Effector memory CD8-positive, alpha-beta T cell (primary cell): ENCODE data around the gene ZSWIM6.

Experiments used
- ATAC-seq: fragments of 150-1000 bp; cut with Tn5 transposase; replicated peaks from 2 replicates; pipeline ENCODE4 v1.10.0; 2021; ENCODE audit warnings: mild to moderate bottlenecking, moderate library complexity
- DNase-seq, 3 experiments: peaks; one replicate each; pipeline ENCODE4 v3.0.0; 2021
- H3K27ac Mint-ChIP-seq, 2 donors: one replicate each; pipeline ENCODE4 v1.8.0; 2022; ENCODE audit warnings: mild to moderate bottlenecking in 2 of 2, mixed read lengths in 2 of 2, moderate library complexity in 2 of 2
- H3K27me3 Mint-ChIP-seq, 2 donors: one replicate each; pipeline ENCODE4 v1.8.0; 2022; ENCODE audit warnings: mixed read lengths in 2 of 2
- H3K36me3 Mint-ChIP-seq: one replicate; pipeline ENCODE4 v1.8.0; 2022; ENCODE audit warnings: mild to moderate bottlenecking, moderate library complexity, mixed read lengths; ENCODE audit not compliant: insufficient read depth
- H3K4me1 Mint-ChIP-seq, 2 donors: one replicate each; pipeline ENCODE4 v1.8.0; 2022; ENCODE audit warnings: low read depth in 2 of 2, mixed read lengths in 2 of 2
- H3K4me3 Mint-ChIP-seq, 2 donors: one replicate each; pipeline ENCODE4 v1.8.0; 2022; ENCODE audit warnings: mild to moderate bottlenecking in 2 of 2, mixed read lengths in 2 of 2, moderate library complexity in 2 of 2
- H3K9me3 Mint-ChIP-seq, 2 donors: one replicate each; pipeline ENCODE4 v1.8.0; 2022; ENCODE audit warnings: mixed read lengths in 2 of 2

The ZSWIM6 gene

DNA sequence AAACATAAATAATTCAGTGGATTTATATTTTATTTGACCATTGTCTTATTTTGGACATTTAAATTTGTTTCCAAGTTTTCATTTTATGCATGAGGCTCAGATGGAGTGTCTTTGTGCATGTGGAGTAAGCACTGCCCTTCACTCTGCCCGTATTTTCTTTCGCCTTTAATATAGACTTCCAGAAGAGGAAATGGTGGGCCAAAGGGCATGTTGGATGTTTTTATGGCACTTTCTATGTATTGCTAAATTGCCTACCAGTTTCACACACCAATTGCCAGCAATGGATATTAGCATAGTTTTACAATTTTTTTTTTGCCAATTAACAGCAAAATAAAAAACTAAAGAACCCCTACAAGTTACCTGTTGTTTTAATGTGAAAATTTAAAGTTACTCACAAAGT, 38.4 kb downstream of the ZSWIM6 start:
- no peak for DNase-seq
- no peaks in the 10 kb centered on the region for H3K27me3 Mint-ChIP-seq

GRCh38 chr5:61371474-61371873, 39.4 kb downstream of the ZSWIM6 start:
- Mint-ChIP-seq H3K4me1 (peaks cover 3 to 15% of the 10 kb centered on the region in 2 donors), H3K9me3 (no peaks in the 10 kb centered on the region), H3K36me3 (peaks cover 7% of the 10 kb centered on the region), H3K4me3 (no peak overlapping the region), H3K27me3 (no peaks in the 10 kb centered on the region), H3K27ac (no peak overlapping the region)
- ATAC-seq (no peak), DNase-seq (no peak)

More for the DNA sequence above, 38.4 kb downstream of the ZSWIM6 start:
- Mint-ChIP-seq H3K9me3 (no peaks in the 10 kb centered on the region), H3K36me3 (peaks cover 13% of the 10 kb centered on the region), H3K4me1 (peaks cover 5 to 19% of the 10 kb centered on the region in 2 donors), H3K4me3 (no peak overlapping the region), H3K27ac (no peak overlapping the region)
- ATAC-seq, result no peak

DNA sequence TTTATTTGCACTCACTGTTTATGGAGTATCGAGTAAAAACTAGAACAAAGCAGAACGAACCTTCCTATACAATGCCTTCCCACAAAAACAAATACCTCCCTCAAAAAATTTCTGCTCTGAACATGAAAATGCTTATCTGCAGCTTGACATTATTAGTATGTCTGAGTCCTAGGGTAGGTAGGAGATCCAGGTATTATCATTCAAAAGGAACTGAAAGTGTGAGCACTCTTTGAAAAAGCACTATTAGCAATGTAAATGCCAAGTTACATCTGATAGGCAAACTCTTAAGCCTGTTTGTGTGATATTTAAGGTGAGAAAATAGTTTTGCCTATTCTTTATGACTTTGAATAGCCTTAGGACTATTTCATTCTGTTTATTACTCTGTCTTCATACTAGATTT, 47.6 kb downstream of the ZSWIM6 start:
- peaks cover 8% of the 10 kb centered on the region for H3K36me3 Mint-ChIP-seq

DNA sequence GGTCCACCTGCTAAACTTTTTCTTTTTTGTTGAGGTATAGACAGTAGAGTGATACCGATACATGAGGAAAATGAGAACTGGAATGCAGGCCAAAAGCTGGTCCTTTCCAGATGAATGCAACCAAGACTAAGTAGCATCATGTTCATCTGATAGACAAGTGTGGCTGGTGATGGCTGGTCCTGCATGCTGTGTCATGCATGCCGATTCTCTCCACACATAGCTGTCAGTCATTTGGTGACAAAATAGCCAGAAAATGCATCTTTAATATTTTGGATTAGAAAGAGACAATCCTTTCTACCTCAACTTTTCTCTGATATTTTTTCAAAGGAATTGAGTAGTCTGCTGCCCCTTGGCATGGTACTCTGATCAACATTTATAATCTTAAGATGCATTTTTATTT, 49.9 kb downstream of the ZSWIM6 start:
- peaks cover 7 to 12% of the 10 kb centered on the region in 2 donors for H3K4me1 Mint-ChIP-seq
- ATAC-seq (no peak), DNase-seq (no peak)

More for the DNA sequence above, 47.6 kb downstream of the ZSWIM6 start:
- Mint-ChIP-seq H3K9me3 (no peaks in the 10 kb centered on the region), H3K4me3 (no peak overlapping the region), H3K4me1 (peaks cover 3 to 6% of the 10 kb centered on the region in 2 donors), H3K27me3 (no peaks in the 10 kb centered on the region), H3K27ac (no peak overlapping the region)
- DNase-seq, result no peak
- no peak for ATAC-seq

GRCh38 chr5:61385627-61386026, 53.6 kb downstream of the ZSWIM6 start:
- H3K27ac Mint-ChIP-seq, result no peak overlapping the region
- H3K9me3 Mint-ChIP-seq, result no peaks in the 10 kb centered on the region
- no peak for ATAC-seq
- DNase-seq, result no peak
- no peaks in the 10 kb centered on the region for H3K27me3 Mint-ChIP-seq
- H3K36me3 Mint-ChIP-seq, result peaks cover 4% of the 10 kb centered on the region
- H3K4me1 Mint-ChIP-seq, result peaks cover 11 to 13% of the 10 kb centered on the region in 2 donors
- H3K4me3 Mint-ChIP-seq, result no peak overlapping the region

More for the DNA sequence above, 49.9 kb downstream of the ZSWIM6 start:
- Mint-ChIP-seq H3K4me3 (no peak overlapping the region), H3K9me3 (no peaks in the 10 kb centered on the region), H3K36me3 (peaks cover 6% of the 10 kb centered on the region), H3K27ac (no peak overlapping the region), H3K27me3 (no peaks in the 10 kb centered on the region)

DNA sequence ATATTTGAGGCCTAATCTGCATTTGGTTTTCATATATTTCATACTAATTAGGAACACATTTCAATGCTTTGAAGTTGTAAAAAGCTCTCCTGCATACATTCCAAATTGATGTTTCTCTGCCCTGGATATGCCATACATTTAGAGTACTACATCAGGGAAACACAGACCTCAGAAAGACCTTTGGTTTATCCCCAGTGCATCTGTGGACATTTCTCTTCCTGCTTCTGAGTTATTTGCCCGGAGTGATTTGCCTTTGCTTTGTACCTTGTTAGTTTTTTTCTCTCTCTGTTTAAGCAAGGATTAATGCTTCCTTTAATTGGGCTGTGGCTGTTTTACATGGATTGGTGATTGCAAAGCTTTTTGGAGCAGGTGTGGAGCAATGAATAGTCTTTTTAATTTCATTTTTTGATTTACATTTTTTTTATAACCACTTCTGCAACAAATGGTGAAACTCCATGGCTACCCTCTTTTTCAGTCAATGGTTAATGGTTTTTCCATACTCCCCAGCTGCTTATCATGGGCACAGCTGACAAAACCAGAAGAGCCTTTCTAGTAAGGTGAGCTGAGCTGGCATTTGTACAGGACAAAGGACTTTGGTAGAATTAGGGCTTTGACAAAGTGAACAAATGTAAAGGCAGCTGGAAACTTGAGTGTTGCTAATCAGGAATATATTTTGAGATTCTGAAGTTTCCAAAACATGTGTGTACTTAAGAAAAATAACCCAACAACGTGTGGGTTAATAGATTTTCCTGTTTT, 54.2 kb downstream of the ZSWIM6 start:
- peak overlapping the region in 1 of 2 donors; percentile 46 for H3K27ac Mint-ChIP-seq
- DNase-seq (no peak), ATAC-seq (no peak)
- peaks cover 13% of the 10 kb centered on the region in 2 donors for H3K4me1 Mint-ChIP-seq
- peaks cover 4% of the 10 kb centered on the region for H3K36me3 Mint-ChIP-seq
- no peak overlapping the region for H3K4me3 Mint-ChIP-seq
- no peaks in the 10 kb centered on the region for H3K9me3 Mint-ChIP-seq
- H3K27me3 Mint-ChIP-seq, result no peaks in the 10 kb centered on the region

GRCh38 chr5:61389609-61390008, 57.6 kb downstream of the ZSWIM6 start:
- Mint-ChIP-seq H3K9me3 (no peaks in the 10 kb centered on the region), H3K4me3 (no peak overlapping the region), H3K27ac (no peak overlapping the region), H3K36me3 (peaks cover 3% of the 10 kb centered on the region), H3K4me1 (peaks cover 15 to 35% of the 10 kb centered on the region in 2 donors), H3K27me3 (no peaks in the 10 kb centered on the region)
- no peak for ATAC-seq
- DNase-seq, result no peak

- Mint-ChIP-seq H3K27ac (peak overlapping the region in 1 of 2 donors; percentile 13), H3K4me3 (no peak overlapping the region), H3K36me3 (peaks cover 4% of the 10 kb centered on the region), H3K4me1 (peaks cover 11 to 35% of the 10 kb centered on the region in 2 donors), H3K9me3 (no peaks in the 10 kb centered on the region), H3K27me3 (no peaks in the 10 kb centered on the region)
- DNase-seq (no peak), ATAC-seq (no peak)
These were observed 62.1 kb downstream of the ZSWIM6 start for GRCh38 chr5:61394078-61394704.

DNA sequence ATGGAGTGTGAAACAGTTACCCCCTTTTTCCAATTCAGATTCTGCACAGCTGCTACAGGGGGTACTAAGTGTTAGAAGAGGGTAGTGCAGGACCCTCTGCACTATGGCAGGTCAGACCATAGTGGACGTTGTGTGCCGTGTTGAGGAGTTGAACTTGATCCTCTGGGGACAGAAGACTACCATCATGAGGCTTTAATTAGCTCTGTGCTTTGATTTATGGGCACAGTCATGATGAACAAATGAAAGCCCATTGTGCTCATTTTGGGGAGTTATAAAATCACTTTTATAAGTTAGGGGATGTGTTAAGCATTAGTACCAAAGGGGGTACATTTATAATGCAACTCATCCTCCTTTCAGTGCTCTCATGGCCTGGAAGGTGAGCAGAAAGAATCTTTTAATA, 62.7 kb downstream of the ZSWIM6 start:
- no peak overlapping the region for H3K4me3 Mint-ChIP-seq
- ATAC-seq, result no peak
- H3K27me3 Mint-ChIP-seq, result no peaks in the 10 kb centered on the region
- DNase-seq, result no peak
- H3K36me3 Mint-ChIP-seq, result peaks cover 4% of the 10 kb centered on the region
- H3K9me3 Mint-ChIP-seq, result no peaks in the 10 kb centered on the region
- H3K27ac Mint-ChIP-seq, result no peak overlapping the region
- H3K4me1 Mint-ChIP-seq, result peaks cover 11 to 38% of the 10 kb centered on the region in 2 donors

DNA sequence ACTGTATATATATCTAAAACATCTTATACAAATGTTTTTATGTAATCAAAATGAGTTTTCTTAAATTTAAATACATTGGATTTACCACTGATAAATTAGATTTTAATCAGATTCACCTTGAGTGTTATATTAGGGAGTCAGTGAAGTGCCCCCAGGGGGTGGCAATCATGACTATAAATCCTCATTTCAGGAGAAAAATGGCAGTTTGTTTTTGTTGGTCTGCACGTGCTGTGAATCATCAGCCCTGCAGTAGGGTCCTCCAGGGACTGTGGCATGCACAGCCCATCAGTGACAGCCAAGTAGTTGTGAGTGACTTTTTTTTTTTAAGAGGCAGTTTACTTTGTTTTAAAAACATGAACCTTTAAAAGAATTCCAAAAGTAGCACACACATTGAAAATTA, 65.2 kb downstream of the ZSWIM6 start:
- H3K9me3 Mint-ChIP-seq, result no peaks in the 10 kb centered on the region
- ATAC-seq, result no peak

DNA sequence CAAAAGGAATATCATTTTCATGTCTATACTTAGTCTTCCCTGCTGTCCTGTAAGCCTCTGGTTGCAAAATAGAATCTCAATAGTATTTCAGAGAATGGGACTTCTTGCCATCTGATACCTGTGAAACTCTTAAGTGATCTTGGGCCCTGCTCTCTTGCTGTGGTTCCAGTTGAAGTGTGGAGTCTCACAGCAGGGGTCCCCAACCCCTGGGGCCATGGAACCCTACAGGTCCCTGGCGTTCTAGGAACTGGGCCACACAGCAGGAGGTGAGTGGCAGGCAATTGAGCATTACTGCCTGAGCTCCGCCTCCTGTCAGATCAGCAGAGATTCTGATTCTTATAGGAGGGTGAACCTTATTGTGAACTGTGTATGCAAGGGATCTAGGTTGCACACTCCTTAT, 65.9 kb downstream of the ZSWIM6 start:
- Mint-ChIP-seq H3K27ac (no peak overlapping the region), H3K27me3 (no peaks in the 10 kb centered on the region), H3K4me3 (no peak overlapping the region), H3K4me1 (peaks cover 7 to 39% of the 10 kb centered on the region in 2 donors), H3K9me3 (no peaks in the 10 kb centered on the region), H3K36me3 (peaks cover 4% of the 10 kb centered on the region)
- DNase-seq, result no peak
- no peak for ATAC-seq

More for the DNA sequence above, 65.2 kb downstream of the ZSWIM6 start:
- no peak for DNase-seq
- peaks cover 4% of the 10 kb centered on the region for H3K36me3 Mint-ChIP-seq
- peaks cover 7 to 39% of the 10 kb centered on the region in 2 donors for H3K4me1 Mint-ChIP-seq
- no peaks in the 10 kb centered on the region for H3K27me3 Mint-ChIP-seq
- H3K4me3 Mint-ChIP-seq, result no peak overlapping the region
- no peak overlapping the region for H3K27ac Mint-ChIP-seq

GRCh38 chr5:61398440-61398839, 66.4 kb downstream of the ZSWIM6 start:
- Mint-ChIP-seq H3K27ac (no peak overlapping the region), H3K36me3 (peaks cover 4% of the 10 kb centered on the region), H3K9me3 (no peaks in the 10 kb centered on the region), H3K4me3 (no peak overlapping the region), H3K4me1 (peaks cover 7 to 39% of the 10 kb centered on the region in 2 donors), H3K27me3 (no peaks in the 10 kb centered on the region)
- ATAC-seq (no peak), DNase-seq (no peak)

- Mint-ChIP-seq H3K4me1 (peaks cover 6 to 29% of the 10 kb centered on the region in 2 donors), H3K36me3 (peaks cover 3% of the 10 kb centered on the region), H3K4me3 (no peak overlapping the region), H3K27me3 (no peaks in the 10 kb centered on the region), H3K9me3 (no peaks in the 10 kb centered on the region), H3K27ac (no peak overlapping the region)
- ATAC-seq (no peak), DNase-seq (no peak)
These were observed 67.6 kb downstream of the ZSWIM6 start for GRCh38 chr5:61399679-61400078.

DNA sequence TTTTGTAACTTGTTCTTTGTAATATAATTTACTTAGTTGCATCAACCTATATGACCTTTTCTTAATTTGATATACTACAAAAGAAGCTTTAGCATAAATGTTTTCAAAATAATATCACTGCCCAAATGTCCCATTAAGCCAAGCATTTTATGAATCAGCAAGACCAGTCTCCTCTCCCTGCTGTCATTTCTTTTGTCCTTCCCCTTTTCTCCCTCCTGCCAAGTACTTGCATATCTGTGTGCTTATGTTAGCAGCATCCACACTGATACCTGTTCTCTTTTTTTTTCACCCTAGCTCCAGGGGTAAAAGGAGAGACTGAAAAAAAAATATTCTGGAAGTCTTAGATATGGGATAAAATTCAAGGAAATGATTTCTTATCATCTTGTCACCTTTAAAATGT, 69.7 kb downstream of the ZSWIM6 start:
- Mint-ChIP-seq H3K36me3 (no peaks in the 10 kb centered on the region), H3K4me1 (peaks cover 1 to 22% of the 10 kb centered on the region in 2 donors), H3K27ac (no peak overlapping the region), H3K27me3 (no peaks in the 10 kb centered on the region), H3K9me3 (no peaks in the 10 kb centered on the region), H3K4me3 (no peak overlapping the region)
- no peak for ATAC-seq
- no peak for DNase-seq
